ENCODE measurements around the gene MYLK4. TPM values are rescaled to one million over a fixed set of nuclear protein-coding genes. Genes with fewer than 3 reads are reported as not detected.

MYLK4 gene
- polyA plus RNA-seq, 3 donors, result 0.04 to 0.45 (median 0.08) TPM

- WGBS (ENCODE audit: insufficient coverage), result no CpG with 5 or more reads among the region's 2 CpGs
- Histone ChIP-seq H3K79me2 (ENCODE audit: insufficient read depth, low read length) (no peaks in the 10 kb centered on the region), H3K4me2 (replicated peaks; ENCODE audit: extremely low read depth, low read length, poor library complexity, severe bottlenecking) (no peak overlapping the region), H4K20me1 (ENCODE audit: insufficient read depth, low read length) (no peaks in the 10 kb centered on the region), H3K27ac (ENCODE audit: low read depth in 1 of 2, low read length in 2 of 2) (no peak overlapping the region), H3K9ac (ENCODE audit: insufficient read depth, low read length, poor library complexity, severe bottlenecking) (no peak overlapping the region), H3K36me3 (replicated peaks in 1 of 2; ENCODE audit: control insufficient read depth in 1 of 2, insufficient read depth in 2 of 2, low read length in 2 of 2) (no peaks in the 10 kb centered on the region), H3K4me3 (replicated peaks in 1 of 3; ENCODE audit: low read depth in 2 of 3, low read length in 3 of 3) (no peak overlapping the region), H3K4me1 (ENCODE audit: control insufficient read depth in 1 of 2, insufficient read depth in 2 of 2, low read length in 2 of 2) (no peaks in the 10 kb centered on the region), H3K9me3 (replicated peaks in 1 of 2; ENCODE audit: control insufficient read depth in 1 of 2, insufficient read depth in 1 of 2, low read length in 2 of 2) (no peaks in the 10 kb centered on the region), H2AFZ (ENCODE audit: insufficient read depth, low read depth, low read length, poor library complexity, severe bottlenecking) (no peak overlapping the region), H3K27me3 (ENCODE audit: control insufficient read depth in 2 of 2, insufficient read depth in 2 of 2, low read length in 2 of 2) (no peaks in the 10 kb centered on the region)
- H3K27ac Mint-ChIP-seq, result no peak overlapping the region
- no peak for DNase-seq
- H3K9me3 Mint-ChIP-seq, result no peaks in the 10 kb centered on the region
- intact Hi-C loops (cut with micrococcal nuclease), result no loop called here
- peaks cover 0 to 4% (median 0%) of the 10 kb centered on the region in 3 donors for H3K27me3 Mint-ChIP-seq (ENCODE audit: low read depth in 3 of 3)
- H3K4me3 Mint-ChIP-seq, result no peak overlapping the region
- peaks cover 12% of the 10 kb centered on the region for H3K4me1 Mint-ChIP-seq
- H3K36me3 Mint-ChIP-seq, result peaks cover 0 to 3% of the 10 kb centered on the region in 2 donors
- no peak for TF ChIP-seq CTCF (IDR thresholded peaks at IDR 0.05)
Observed at GRCh38 chr6:2741756-2742155, 9.0 kb downstream of the MYLK4 start.

GRCh38 chr6:2740581-2740980, 10.1 kb downstream of the MYLK4 start:
- Histone ChIP-seq H3K4me3 (replicated peaks in 1 of 3; ENCODE audit: low read depth in 2 of 3, low read length in 3 of 3) (no peak overlapping the region), H2AFZ (ENCODE audit: insufficient read depth, low read depth, low read length, poor library complexity, severe bottlenecking) (no peak overlapping the region), H3K79me2 (ENCODE audit: insufficient read depth, low read length) (no peaks in the 10 kb centered on the region), H3K27me3 (ENCODE audit: control insufficient read depth in 2 of 2, insufficient read depth in 2 of 2, low read length in 2 of 2) (no peaks in the 10 kb centered on the region), H3K9me3 (replicated peaks in 1 of 2; ENCODE audit: control insufficient read depth in 1 of 2, insufficient read depth in 1 of 2, low read length in 2 of 2) (no peaks in the 10 kb centered on the region), H3K4me2 (replicated peaks; ENCODE audit: extremely low read depth, low read length, poor library complexity, severe bottlenecking) (no peak overlapping the region), H3K27ac (ENCODE audit: low read depth in 1 of 2, low read length in 2 of 2) (no peak overlapping the region), H3K36me3 (replicated peaks in 1 of 2; ENCODE audit: control insufficient read depth in 1 of 2, insufficient read depth in 2 of 2, low read length in 2 of 2) (no peaks in the 10 kb centered on the region), H4K20me1 (ENCODE audit: insufficient read depth, low read length) (no peaks in the 10 kb centered on the region), H3K9ac (ENCODE audit: insufficient read depth, low read length, poor library complexity, severe bottlenecking) (no peak overlapping the region), H3K4me1 (ENCODE audit: control insufficient read depth in 1 of 2, insufficient read depth in 2 of 2, low read length in 2 of 2) (no peaks in the 10 kb centered on the region)
- Mint-ChIP-seq H3K36me3 (peaks cover 0 to 3% of the 10 kb centered on the region in 2 donors), H3K4me1 (peaks cover 12% of the 10 kb centered on the region), H3K9me3 (no peaks in the 10 kb centered on the region), H3K27ac (no peak overlapping the region), H3K27me3 (ENCODE audit: low read depth in 3 of 3) (peaks cover 0 to 4% (median 0%) of the 10 kb centered on the region in 3 donors), H3K4me3 (no peak overlapping the region)
- no peak for DNase-seq
- intact Hi-C loops (cut with micrococcal nuclease), result no loop called here
- TF ChIP-seq CTCF (IDR thresholded peaks at IDR 0.05), result no peak
- WGBS (ENCODE audit: insufficient coverage), result 61% methylated on average over 2 of the region's 5 CpGs
